ENCODE data around the gene NRXN2.

Gene NRXN2

DNA sequence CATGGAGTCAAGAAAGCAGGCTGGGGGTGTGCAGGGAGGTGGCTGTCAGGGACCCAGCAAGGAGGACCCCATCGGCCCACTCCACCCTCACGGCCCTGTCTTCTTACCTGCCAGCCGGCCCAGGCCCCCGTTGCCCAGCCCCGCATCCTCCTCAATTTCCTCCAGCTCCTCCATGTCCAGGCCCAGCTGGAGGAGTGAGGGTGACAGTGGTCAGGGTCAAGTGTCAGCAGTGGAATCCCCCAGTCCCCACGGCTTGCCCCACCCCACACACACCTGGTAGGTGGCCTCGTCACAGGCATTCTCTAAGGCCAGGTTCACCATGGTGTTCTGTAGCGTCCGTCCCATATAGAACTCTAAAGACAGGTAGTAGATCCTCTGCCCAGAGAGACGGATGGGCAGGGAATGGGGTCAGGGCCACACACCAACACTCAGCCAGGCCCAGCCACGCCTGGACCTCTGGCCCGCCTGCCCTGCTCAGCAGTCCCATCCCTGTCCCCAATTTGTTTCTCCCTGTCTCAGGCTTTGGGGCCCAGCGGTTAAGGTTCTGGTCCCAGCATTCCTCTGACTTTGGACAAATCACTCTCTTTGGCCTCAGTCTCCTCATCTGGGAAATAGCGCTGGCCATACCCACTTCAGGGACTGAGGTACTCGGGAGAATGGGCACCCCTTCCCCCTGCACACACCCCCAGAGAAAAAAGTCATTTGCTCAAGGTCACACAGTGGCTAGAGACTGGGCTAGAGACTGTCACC is 35.5 kb upstream of the NRXN2 start:
- no peak for DNase-seq

DNA sequence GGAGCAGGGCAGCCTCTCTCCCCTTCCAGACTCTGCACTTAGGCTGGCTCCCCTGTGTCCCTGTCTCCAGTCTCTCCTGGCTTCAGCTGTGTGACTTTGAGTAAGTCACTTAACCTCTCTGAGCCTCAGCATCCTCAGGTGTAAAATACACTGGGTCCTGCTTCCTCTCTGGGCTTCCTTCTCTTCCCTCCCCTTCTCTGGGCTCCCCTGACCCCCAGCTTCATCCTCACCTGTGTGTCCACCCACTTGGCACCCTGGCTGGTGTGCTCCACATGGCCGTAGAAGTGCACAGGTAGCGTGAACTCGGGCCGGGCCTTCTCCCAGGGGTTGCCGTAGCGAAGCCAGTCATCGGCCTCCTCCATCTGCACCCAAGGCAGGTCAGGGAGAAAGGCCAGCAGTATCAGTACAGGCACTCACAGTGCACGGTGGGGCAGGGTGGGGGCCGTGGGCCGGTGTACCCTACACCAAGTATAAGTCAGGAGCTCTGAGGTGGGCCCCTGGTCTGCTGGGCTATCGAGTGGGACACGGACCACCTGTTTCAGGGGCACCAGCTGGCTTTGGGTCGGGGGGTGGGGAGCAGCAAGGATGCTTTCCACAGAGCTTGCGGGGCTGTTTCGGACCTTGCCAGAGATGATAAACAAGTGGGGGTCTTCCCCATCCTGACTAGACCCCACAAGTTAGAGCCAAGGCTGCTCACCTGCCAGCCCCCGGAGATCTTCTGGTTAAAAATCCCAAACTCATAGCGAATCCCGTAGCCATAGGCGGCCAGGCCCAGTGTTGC is 34.7 kb upstream of the NRXN2 start:
- DNase-seq: no peak

DNA sequence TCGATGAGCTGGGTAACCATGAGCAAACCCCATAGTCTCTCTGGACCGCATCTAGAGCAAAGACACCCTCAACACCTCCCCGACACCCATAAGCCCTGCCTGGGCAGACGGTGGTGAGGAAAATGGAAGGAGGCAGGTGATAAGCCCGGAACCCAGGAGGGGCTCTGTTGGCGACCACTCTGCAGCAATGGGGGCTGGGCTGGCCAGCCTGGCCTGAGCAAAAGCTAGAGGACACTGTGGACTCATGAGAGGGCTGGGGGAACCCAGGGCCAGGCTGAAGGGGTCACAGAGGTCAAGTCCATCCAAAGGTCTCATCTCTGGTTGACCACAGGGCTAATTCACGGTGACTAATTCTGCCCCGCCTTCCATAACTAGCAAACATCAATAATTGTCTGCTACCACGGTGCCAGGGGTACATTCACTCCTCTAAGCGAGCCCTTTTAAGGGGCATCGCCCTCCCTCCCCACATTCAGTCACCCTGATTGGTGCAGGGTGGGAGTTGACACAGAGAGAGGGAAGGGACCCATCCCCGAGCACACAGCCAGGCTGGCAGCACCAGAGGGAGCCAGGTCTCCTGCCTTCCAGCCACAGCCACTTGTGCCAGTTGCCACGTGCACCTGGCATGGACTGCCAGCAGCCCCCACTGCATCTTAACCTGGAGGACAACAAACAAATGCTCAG is 32.8 kb upstream of the NRXN2 start:
- no peak for DNase-seq

DNA sequence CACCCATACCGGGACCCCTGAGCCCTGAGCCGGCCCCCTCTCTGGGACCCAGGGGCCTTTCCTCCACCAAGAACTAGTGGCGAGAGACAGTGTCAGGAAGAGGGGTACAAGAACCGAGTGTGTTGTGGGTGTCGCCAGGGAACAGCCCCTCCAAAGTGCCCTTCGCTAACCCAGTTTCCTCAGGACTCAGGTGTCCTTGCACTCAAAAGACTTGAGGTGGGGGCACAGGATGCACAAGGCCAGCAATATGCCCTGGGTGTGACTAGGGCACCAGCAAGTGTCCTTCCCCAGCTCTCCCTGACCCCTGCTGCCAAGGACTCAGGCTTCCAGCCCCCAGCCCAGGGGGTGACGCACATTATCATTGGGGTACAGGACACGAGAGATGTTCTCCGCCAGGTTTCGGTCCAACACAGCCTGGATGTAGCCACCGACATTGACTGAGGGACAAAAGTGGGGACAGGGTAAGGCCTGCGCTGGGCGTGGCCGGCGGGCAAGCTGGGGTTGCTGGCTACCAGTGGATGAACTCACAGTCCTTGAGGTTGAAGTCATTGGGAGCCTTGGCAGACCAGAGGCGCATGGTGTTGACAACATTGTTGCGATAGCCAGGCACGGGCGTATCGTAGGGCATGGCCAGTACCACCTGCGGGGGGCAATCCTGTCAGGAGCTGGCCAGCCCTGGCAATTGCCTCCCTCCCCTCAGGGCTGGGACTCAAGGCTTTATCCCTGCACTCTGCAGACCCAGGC is 32.1 kb upstream of the NRXN2 start:
- no peak for DNase-seq

DNA sequence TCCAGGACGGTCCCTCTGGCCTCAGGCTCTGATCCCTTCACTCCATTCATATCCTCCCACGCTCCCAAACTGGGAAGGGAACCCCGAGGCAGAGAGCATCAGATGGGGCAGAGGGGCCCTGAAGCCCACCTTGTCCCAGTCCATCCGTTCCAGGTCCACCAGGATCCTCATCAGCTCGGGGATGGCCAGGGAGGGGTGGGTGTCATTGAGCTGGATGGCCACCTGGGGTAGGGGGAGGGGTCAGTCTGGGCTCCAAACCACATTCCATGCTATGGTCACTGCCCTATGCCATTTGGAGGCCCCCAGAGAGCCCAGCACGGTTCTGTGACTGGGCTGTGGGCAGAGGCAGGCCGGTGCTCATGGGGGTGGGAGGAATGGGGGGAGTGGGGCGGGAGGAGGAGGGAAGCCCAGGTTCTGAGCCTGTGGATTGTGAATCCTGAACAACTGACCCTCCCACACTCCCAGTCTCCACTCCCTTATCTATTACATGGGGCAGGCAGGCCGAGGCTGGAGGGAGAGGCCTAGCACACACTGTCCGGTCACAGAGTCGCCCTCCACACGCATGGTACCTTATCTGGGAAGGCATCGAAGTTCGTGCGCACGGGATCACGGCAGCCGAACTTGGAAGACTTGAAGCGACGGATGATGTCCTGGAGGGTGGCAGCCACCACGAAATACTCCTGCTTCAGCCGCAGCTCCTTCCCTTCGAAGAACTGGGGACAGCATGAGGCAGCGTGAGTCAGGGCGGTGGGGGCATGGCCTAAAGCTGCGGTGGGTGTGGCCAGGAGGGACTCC is 31.3 kb upstream of the NRXN2 start:
- no peak for DNase-seq

DNA sequence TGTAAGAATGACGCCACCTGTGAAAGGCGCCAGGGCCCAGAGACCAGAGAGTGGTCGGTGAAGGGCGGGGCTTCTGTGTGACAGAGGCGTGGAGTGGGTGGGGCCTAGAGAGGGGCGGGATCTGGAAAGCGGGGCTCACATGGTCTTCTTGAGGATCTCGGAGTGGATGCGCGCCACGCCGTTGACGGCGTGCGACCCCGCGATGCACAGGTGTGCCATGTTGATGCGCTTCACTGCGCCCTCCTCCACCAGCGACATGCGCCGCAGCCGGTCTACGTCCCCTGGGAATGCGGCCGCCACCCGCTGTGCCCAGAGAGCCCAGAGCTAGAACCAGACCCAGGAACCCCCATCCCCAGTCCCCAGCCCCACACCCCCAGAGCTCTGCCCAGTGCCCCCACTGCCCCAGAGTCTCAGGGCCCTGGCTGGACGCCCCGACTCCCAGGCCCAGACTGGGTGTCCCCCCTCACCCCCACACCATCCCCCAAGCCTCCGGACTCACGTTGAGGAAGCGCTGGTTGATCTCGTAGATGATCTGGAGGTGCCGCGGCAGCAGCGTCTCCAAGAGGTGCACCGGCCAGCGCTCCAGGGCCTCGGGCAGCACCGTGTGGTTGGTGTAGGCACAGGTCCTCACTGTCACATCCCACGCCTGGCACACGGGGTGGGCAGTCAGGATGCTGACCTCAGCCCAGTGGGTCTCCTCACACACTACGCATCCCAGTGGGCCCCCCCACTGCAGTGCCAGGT is 30.6 kb upstream of the NRXN2 start:
- DNase-seq: no peak

DNA sequence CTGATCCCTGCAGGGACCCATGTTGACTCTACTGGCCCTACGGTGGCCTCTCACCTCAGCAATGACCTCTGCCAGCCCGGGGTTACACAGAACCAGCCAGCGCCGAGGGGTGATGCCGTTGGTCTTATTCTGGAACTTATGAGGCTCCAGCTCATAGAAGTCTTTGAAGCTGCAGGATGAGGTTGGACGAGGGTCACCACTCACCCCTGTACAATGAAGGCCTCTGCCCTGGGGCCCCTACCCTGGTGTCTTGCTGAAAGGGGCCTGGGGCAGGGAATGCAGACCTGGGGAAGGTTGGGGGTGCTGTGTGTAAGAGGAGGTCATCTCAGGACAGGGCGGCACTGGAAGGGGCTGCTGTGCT is 30.0 kb upstream of the NRXN2 start:
- no peak for DNase-seq

DNA sequence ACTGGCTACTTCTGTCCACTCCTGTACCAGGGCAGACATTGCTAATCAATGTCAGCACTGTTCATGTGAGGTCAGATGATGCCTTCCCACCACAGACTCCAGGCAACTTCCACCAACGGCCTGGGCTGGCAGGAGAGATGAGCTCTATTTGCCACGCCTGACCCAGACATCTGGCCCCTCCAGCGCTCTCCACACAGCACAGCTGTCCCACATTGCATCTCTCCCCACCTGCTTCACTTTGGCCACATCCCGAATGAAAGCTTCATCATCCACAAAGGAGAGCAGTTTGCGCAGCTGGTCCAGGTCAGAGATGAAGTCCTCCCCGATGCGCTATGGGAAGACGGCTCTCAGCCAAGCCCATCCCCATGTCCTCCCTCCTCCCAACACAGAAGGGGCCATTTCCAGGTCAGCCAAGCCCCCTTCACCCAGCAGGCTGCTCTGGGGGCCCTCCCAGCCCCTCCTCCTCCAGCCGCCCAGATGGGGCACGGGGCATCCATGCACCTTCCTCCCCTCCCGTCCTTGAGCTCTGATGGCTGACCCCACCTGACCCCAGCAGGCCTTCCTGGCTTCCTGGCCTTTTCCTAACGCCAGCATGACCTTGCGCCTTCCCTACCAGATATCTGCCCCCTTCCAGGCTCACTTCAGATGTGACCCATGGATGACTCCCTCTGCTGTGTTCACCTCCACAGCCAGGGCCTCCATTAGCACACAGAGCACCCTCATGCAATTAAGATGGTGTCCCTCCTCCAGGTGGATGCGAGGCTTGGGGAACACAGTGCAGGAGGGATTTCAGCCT is 29.4 kb upstream of the NRXN2 start:
- no peak for DNase-seq

DNA sequence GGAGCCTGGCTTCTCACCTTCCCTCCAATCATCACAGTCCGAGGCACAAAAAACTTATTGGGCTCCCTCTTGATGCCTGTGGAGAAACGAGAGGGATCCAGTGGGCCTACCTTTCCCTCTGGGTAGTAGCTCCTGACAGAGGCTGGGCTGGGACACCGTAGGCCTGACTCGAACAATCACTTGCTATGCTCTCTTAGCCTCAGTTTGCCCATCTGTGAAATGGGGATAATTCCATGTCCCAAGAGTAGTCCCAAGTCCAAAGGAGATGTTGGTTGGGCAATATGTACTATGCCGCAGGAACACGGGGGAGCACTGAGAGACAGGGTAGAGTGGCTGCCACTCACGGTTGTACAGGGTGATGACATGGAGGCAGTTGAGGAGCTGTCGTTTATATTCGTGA is 28.6 kb upstream of the NRXN2 start:
- DNase-seq: no peak

DNA sequence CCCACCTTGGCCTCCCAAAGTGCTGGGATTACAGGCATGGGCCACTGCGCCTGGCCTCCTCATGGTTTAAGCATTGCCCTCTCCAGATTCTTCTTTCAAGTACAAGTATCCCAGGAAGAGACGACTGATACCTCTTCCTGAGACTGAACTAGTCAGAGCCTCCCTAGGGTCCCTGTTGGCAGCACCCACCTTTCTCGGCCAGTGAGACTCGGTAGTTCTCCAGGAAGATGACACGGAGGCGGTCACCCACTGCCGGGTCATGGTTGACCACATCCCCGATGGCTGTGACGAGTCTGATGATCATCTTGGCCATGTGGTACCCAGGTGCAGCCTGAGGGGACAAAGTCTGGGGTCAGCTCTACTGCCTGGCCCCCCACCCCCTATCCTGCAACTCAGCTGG is 28.1 kb upstream of the NRXN2 start:
- no peak for DNase-seq

DNA sequence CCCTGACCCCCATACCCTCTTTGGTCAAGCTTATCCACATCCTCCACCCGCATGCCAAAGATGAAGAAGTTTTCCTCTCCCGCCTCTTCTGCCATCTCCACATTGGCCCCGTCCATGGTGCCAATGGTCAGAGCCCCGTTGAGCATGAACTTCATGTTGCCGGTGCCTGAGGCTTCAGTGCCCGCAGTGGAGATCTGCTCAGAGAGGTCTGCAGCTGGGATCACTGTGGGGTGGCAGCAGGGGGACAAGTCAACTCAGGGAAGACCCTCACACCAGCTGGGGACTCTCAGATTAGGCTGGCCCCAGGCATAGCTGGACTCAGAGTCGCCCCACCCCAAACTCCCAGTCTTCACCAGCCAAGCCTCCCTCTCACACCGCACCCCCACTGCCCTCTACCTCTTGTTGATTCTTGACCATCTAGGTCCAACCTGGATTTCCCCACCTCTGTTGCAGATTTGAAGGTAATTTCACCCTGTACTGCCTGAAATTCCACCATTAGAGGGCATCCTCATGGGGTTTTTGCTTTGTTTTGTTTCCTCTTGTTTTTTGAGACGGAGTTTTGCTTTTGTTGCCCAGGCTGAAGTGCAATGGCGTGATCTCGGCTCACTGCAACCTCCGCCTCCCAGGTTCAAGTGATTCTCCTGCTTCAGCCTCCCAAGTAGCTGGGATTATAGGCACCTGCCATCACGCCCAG is 27.5 kb upstream of the NRXN2 start:
- DNase-seq: no peak

DNA sequence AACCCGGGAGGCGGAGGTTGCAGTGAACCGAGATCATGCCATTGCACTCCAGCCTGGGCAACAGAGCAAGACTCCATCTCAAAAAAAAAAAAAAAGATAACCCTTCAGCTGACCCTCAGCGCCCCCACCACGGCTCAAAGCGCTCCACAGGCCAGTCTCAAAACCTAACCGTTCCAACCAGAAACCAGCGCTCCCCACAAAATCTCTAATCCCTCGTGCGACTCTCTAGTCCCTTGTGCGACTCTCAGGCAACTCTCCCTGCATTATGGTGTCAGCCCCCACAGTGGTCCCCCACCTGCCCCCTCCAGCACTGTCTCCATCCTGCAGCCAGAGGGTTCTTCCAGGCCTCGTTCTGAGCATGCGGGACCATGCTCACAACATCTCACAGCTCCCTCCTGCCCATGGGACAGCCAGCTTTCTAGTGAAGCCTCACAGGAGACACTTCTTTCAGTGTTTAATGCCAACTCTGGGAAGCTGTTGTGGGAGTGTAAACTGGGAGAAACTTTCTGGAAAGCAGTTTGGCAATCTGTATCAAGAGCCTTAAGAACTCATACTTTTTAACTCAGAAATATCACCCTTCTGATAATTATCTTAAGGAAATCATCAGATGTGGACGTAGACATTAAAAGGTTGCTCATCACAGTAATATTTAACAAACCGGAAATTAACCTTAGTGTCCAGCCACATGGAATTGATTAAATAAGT is 25.1 kb upstream of the NRXN2 start:
- peak; percentile 8 for DNase-seq

DNA sequence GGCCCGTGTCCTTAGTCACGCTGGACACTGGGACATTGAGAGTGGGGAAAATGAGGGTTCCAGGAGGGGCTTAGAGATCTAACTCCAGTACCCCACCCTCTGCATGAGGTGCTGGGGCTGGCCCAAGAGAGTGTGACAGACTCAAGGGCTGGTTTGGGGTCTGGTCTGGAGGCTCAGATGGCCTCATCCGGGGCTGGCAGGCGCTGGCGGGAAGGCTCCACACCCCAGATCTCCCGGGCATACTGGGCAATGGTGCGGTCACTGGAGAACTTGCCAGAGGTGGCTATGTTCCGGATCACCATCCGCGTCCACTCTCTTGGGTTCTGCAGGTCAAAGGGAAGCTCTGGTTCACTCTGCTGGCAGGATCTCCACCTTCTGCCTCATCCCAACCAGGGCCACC is 23.5 kb upstream of the NRXN2 start:
- DNase-seq: no peak

DNA sequence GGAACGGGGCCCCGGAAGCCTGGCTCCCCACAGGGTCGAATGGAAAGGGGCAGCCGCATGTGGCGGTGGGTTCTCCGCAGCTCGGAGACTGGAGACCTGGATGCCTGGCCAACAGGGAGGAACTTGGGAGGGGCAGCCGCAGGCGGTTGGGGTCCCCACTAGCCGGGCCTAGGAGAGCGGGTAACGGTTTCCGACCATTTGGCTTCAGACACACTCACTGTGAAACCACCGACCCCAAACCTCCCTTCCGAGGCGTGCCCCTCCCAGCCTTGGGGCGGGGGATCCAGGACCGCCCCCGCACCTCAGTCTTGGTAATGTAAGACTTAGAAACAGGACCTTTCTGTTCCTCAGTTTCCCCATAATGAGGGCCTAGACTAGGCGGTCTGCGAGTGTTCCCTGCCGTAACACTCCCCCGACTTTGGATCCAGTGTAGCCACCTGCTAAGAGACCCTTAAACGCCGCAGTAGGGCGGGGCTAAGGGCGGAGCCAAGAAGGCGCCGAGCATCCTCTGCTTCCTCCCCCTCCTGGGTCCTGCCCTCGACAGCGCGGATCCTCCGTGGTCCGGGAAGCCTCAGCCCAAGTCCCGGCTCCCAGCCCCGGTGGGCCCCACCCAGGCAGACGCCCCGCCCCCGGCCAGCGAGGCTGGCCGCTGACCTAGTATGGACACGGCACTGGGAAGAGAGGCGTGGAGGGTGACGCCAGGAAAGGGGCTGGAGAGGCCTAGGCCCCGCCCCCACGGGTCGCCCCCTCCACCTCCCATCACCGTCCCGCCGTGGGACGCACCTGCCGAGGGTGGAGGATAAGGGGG is 22.7 kb upstream of the NRXN2 start:
- DNase-seq: peak; percentile 82

DNA sequence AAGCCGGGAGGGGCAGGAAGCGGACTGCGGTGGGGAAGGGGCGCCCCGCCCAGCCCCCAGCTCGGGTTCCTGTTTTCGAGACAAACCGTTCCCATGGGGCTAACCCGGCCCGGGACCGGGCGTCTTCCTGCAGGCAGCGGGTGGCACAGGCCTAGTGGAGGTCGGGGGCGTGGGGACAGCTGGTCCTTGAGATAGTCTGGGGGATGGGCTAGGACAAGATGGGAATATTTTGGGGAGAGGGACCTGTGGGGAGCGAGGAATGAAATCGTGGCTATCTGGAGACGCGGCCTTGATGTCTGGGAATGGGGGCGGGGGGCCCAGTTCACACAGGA is 22.2 kb upstream of the NRXN2 start:
- peak; percentile 73 for DNase-seq

DNA sequence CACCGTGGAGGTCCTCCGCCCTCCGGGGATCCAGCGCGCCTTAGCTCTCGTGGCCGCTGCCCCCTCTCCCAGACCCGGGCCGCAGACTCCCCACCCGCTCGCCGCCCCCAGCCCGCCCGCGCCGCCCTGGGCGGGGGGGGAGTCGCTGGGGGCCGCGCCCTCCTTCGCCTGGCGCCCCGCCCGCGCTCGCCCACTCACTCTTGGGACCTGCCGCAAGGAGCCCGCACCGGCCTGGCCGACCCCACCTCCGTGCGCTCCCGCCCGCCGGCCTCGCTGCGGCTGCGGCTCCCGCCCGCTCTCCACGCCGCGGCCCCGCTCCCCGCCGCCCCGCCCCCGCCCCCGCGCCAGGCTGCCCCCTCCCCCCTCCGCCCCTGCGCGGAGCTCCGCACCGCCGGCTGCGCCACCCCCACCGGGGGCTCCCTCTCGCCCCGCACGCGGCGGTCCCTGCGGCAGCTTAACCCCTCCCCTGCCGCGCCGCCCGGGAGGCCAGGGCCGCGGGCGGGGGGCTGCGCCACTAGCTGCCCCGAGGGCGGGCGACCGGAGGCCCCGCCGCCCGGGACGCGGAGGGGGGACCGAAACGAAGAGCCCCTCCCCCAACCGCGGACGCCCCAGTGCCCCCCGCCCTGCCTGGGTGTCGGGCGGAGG is 21.7 kb upstream of the NRXN2 start:
- no peak for DNase-seq

DNA sequence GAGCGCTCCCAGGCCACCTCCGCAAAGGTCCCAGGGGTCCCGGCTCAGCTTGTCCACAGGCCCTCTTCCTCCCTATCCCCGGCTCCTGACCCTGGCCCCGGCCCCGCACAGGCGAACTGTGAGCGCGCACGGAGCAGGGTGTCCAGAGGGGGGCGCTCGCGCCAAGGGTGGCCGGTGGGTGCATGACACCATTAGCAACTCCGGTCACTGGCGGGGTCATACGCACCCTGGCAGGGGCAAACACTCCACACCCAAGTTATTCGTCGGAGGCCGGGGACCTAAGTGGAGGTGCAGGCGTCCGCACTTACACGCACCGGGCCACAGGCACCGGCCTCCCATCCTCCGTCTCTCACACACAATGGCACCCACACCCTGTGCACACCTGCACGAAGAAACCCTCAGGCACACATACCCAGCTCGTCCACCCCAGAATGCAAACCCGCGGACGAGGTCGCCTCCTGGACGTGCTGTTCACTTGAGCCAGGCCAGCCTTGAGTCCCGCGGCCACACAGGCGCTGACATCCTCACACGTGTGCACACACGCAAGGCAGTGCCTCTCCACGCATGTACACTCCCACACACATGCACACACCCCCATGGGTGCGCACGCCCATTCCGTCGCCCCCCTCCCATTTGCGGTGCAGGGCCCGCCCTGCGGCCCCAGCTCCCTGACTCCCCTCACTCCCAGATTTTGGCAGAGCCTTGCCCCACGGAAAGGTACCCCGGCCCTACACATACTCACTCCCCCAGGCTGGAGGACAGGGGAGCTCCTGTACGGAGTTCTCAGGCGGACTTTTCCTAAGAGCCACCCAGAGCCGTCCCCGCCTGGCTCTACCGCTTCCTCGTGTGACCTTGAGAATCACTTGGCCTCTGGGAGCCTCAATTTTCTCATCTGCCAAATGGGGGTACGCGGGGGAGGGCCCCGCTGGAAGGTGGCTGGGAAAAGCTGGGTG is 20.9 kb upstream of the NRXN2 start, which contains the start of gene RASGRP2:
Gene RASGRP2, minus strand, starts transcription at position 552 of the 953 bp plus-strand sequence. CDS start 1,276 bp downstream, outside the sequence.
- no peak for DNase-seq
